Uterus (tissue), 2 donors: ENCODE data around the gene MLLT10.

Source experiments
- CTCF ChIP-seq, 4 experiments: fragments of 200-600 bp in 2 of 4; fragments of 450-650 bp in 2 of 4; sonication (generic) in 2 of 4; IDR thresholded peaks; one replicate each; pipeline ENCODE4 v1.5.1; 2016 to 2019; ENCODE audit warnings: antibody characterized with exemption in 4 of 4, mild to moderate bottlenecking in 2 of 4, moderate library complexity in 1 of 4
- POLR2A ChIP-seq, 2 donors: fragments of 450-650 bp; IDR thresholded peaks; one replicate each; pipeline ENCODE4 v1.6.1; 2016; ENCODE audit warnings: antibody characterized with exemption in 2 of 2, mild to moderate bottlenecking in 1 of 2, moderate library complexity in 1 of 2

GRCh38 chr10:21747809-21748208 lies 213.8 kb downstream of the MLLT10 start:
- TF ChIP-seq CTCF (IDR thresholded peaks at IDR 0.05): no peak
- TF ChIP-seq POLR2A (IDR thresholded peaks at IDR 0.05): no peak
